OCI-LY7 (cell line): ENCODE results near the gene PIGZ.

Source experiments
- EZH2phosphoT487 ChIP-seq: fragments of 200-600 bp; sonication (generic); IDR thresholded peaks from 2 replicates; pipeline ENCODE4 v1.6.1; 2018; ENCODE audit warnings: low read depth, borderline replicate concordance, mild to moderate bottlenecking, mixed run types, antibody characterized with exemption, low read length, moderate library complexity, mixed read lengths
- TF ChIP-seq, protein P1 (sequence below): fragments of 200-600 bp; sonication (generic); conservative IDR thresholded peaks from 2 replicates; pipeline ENCODE4 v1.5.1; 2014; ENCODE audit warnings: mild to moderate bottlenecking, antibody characterized with exemption, low read length, moderate library complexity, mixed read lengths

DNA sequence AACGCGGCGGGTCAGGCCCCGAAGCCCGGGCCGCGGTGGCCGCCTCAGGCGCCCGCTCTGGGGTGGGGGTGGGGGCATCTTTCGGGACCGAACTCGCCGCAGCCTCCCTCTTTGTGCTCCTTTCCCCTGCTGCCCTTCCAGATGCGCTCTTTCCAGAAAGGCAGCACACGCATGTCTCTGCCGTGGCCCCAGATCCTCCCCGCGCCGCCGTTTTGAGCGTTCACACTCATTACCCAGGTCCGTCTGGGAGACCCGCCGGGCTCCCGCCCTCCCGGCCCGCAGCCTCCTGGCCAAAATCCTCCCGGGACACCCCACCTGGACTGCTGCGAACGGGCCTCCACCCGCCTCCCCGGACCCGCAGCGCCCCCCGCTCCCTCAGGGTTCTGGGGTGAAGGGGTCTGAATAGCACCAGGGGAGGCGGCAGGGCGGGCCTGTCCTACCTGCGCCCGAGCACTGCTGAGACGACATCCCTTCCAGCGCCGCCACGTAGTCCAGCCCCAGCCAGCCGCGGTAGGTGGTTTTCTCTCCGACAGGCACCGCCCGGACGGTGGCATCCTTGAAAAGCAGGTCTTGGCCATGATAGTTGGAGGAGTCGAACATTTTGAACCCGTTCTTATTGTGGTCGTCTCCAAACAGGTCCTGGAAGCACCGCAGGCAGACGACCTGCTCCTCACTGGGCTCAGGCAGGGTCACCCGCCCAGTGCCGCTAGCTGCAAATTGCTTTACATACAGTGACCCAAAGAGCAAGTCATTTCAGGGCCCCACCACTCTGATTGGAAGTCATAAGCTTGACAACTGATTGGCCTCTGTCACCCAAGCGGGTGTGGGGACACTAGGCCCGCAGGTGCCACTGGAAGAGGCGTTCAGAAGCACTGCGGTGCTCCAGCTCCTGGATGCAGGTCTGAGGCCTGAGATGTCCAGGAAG is 35.1 kb upstream of the PIGZ start:
- TF ChIP-seq, protein P1, sequence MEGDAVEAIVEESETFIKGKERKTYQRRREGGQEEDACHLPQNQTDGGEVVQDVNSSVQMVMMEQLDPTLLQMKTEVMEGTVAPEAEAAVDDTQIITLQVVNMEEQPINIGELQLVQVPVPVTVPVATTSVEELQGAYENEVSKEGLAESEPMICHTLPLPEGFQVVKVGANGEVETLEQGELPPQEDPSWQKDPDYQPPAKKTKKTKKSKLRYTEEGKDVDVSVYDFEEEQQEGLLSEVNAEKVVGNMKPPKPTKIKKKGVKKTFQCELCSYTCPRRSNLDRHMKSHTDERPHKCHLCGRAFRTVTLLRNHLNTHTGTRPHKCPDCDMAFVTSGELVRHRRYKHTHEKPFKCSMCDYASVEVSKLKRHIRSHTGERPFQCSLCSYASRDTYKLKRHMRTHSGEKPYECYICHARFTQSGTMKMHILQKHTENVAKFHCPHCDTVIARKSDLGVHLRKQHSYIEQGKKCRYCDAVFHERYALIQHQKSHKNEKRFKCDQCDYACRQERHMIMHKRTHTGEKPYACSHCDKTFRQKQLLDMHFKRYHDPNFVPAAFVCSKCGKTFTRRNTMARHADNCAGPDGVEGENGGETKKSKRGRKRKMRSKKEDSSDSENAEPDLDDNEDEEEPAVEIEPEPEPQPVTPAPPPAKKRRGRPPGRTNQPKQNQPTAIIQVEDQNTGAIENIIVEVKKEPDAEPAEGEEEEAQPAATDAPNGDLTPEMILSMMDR: 0 out of 2 replicates have a peak, but pooled peaks have one; percentile 16
- TF ChIP-seq EZH2phosphoT487: no peak
